Stimulated activated CD4-positive, alpha-beta T cell treated with anti-CD3 and anti-CD28 coated beads, Interleukin-1b, Interleukin-23, amount 100 ng/mL, for 1 hour (primary cell): Measurements from ENCODE around the gene SLC37A1.
"Not testable (repeated sequence)": the region's sequence is repeated elsewhere in the genome, so short reads cannot be mapped to it uniquely, and the experiment has no call there.

ENCODE experiments used
- DNase-seq, 2 donors: peaks; one replicate each; pipeline ENCODE4 v3.0.0-alpha.2; 2020; ENCODE audit warnings: low read depth in 2 of 2

Gene SLC37A1

DNA sequence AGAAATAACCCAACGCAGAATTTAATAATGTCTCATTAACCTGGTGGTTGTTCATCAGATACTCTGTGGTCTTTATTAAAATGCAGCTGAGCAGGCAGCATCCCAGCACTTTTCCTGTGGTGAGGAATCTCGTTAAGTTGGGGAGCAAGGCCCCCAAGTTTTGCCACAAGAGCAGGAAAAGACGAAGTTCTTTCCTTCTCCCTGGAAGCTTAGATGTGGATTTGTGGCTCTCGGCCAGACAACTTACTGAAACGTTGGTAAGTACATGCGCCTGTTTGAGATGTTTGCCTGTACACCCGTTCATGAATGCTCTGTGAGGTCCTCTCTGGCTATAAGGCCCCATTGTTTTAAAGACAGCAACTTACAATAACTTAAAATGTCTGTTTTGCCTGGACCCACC is 105.5 kb downstream of the SLC37A1 start:
- DNase-seq: no peak

DNA sequence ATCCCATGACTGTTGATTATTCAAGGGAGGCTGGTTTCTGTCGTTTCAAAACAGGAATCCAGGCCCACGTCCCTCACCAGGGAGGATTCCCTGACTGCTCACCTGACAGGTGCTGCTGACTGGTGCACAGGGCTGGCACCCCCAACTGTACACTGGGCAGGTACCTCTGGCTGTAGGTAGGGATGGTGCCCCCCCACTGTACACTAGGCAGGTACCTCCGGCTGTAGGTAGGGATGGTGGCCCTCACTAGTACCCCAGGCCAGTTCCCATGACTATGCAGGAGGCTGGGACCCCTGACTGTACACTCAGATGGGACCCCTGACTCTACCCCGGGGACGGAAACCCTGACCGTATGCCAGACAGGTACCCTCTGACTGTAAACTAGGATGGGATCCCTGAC is 106.2 kb downstream of the SLC37A1 start:
- no peak for DNase-seq

DNA sequence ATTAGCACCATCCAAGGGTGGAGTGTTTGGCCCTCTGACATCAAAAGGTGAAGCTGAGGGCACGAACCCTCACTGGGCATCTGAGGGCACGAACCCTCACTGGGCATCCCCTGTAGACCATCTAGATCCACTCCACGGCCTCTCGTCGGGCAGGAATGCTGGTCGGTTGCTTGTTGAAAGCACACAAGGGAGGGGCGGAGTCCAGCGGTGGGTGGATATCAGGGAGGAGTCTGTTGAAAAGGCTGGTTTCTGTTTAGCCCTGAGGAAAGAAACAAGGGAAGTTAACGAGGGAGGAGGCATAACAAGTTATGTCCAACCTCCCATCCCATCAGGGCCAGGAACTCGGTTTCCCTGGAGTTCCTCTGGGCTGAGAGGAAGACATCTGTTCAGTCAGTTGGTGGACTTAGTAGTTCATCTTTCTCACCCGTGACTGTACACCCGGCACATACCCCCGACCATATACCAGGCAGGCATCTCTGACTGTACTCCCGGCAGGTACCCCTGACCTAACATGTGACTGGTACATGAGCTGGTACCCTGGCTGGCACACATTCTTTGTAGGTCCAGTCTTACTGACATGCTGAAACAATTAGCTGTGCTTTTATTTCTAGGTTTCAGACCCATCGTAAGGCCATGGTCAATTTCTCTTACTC is 107.6 kb downstream of the SLC37A1 start:
- DNase-seq: no peak

DNA sequence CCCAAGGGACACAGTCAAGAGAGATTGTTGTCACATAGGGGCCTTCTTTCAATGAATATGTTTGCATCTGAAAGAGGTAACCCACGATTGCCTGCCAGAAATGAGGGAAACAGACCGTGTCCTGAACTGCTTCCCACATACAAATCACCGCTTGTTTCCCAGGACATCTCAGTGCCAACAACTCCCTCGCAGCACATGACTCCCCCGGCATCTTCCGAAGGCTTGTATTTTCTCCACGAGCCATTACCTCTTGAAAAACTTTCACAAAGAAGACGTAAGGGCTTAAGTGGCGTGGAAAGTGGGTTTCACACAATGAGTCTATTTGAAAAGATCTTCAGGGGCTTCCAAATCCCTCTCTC is 108.1 kb downstream of the SLC37A1 start:
- DNase-seq: no peak

DNA sequence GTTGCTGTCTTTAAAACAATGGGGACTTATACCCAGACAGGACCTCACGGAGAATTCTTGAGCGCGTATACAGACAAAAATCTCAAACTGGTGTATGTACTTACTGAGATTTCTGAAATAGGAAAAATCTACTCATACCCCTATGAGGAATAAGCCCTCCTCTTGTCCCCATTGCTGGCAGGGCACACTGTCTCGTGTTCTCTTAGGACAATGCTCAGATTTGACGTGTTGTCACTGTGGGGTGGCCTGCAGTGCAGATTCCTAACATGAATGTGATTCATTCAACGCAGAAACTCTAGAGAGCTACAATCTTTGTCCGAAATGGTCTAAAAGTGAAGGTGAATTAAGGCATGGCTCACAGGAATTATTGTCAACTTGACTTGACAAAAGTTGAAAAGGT is 108.6 kb downstream of the SLC37A1 start:
- no peak for DNase-seq

DNA sequence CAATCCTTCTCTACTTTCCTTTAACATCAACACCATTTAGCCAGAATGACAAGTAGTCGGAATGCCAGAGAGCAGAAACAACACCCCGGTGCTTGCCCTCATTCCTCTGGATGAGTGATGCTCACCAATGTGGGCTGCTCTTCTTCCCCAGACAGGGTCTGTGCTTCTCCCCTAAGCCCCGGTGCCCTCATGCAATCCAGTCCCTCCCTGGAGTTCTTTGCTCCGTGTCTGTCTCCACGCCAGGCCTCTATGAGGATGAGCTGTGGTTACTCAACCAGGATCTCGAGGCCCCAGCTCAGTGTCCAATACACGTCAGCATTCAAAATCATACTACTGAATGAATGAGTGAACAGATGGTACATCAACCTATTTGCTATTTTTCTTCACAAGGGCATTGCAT is 110.0 kb downstream of the SLC37A1 start:
- DNase-seq: no peak

DNA sequence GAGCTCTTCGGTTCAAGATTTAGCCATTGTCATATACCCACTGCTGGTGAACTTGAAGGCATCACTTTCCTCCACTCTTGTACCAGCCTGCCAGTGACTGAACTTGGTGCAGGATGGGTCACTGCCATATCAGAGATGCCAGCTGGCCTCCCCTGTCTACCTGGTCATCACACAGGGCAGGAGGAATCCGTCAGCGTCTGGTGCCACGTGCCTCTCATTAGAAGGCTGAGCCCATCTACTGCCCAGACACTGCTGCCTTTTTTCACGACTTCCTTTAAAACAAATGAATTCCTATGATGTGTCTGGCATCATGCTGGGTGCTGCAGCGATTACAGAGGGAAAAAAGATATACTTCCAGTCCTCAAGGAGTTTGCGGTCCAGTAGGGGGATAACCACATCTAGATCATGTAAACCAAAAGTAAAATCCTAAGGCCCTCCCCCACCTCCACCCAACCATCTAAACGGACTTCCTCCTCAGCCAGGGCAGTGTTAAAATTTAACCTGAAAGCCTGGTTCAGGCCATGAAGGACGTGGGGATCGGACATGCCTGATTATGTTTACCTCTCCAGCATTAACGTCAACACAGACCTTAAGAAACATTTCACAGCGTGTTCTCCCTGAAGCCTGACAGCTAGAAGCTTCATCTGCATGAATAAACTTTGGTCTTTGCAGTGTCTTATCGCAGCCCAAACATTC is 110.6 kb downstream of the SLC37A1 start:
- no peak for DNase-seq

DNA sequence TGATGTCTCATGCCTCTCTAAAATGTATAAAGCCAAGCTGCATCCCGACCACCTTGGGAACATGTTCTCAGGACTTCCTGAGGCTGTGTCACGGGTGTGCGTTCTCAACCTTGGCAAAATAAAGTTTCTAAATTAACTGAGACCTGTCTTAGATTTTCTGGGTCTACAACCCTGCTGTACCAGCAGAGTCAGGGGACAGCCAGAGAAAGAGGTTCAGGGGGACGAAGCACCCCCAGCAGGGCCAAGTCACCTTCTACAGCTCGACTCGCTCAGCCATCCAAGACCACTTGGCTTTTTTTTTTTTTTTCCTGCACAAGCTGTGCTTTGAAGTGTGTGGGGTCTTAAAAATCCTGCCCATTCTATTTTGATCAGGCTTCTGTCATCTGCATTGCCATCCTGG is 111.3 kb downstream of the SLC37A1 start:
- no peak for DNase-seq

DNA sequence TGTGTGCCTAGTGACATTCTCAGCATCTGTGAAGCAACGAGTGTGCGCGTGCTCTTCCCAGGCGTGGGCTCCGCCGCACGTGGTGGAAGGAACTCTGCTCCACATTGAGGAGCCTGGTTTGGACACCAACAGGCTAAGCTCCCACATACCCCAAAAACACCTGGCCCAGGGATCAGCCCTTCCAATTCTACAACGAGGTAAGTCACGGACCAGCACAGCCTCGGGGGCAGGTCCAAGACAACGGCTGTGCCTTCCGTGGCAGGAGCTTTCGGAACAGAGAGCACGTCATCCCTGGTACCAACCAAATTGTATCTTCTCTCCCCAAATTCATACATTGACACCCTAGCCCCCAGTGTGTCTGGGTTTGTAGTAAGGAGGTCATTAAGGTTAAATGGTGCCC is 112.5 kb downstream of the SLC37A1 start:
- no peak for DNase-seq

DNA sequence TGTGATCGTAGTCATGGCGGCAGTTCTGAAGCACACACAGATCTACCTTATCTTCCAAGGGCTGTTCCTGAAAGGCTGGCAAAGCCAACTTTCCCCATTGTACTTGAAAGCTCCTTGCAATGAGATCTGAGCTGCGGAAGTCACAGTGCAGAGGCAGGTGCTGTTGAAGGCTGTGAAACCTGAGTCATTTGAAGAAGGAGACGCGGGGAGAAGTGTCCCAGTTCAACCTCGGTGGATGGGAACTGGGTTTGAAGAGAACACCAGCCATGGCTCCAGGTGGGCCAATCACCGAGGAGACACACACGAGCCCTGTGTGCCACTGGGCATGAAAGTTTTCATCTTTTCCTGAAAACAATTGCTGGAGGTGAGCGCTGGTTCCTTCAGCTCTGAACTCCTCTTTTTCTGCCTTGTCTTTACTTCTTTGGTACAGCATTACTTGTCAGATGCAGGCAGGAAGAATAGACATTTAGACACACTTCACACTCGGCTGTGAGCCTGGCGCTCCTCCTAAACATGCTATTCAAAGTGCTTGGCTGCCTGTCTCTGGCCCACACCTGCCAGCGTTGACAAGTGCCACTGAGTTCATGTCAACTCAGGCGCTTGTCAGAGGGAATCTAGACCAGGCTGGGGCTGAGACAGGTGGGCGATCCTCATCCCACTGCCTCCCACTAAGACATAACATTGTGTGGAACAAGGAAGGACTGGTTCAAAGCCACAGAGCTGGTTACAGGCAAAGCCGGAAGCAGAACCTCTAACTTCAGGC is 114.1 kb downstream of the SLC37A1 start:
- DNase-seq: no peak

DNA sequence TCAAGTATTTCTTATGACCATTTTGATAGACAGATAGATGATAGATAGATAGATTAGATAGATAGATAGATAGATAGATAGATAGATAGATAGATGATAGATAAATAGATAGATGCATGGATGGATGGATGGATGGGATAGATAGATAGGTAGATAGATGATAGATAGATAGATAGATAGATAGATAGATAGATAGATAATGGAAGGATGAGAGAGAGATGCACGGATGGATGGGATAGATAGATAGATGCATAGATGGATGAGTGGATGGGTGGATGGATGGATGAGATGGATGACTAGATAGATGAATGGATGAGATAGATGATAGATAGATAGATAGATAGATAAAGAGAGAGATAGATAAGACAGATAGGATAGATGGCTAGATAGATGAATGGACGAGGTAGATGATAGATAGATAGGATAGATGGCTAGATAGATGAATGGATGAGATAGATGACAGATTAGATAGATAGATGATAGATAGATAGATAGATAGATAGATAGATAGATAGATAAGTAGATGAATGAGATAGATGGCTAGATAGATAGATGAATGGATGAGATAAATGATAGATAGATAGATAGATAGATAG is 114.9 kb downstream of the SLC37A1 start:
- not testable (repeated sequence) for DNase-seq

DNA sequence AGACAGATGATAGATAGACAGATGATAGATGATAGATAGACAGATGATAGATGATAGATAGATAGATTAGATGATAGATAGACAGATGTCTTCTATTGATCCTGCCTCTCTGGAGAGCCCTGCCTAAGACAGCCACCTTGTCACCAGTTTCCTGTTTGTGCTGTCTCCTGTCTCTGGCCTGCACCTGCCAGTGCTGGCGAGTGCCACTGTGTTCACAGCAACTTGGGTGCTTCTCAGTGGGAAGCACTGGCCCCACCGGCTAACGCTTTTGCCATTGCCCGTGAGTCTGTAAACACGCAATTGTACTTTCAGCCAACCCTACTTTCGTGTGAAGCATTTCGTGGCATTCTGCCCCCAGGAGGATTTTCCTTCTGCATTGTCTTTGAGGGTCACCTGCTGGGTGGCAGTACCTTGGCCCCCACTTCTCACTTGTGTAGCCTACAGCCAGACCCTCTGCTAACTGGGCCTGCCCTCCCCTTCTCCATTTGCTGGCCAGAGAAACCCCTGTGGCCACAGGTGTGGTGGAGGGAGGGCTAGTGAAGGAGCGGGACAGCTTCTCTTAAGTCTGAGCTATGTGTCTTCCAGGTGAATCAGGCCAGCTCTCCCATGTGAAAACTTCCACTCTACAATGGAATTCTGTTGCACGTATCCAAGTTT is 116.4 kb downstream of the SLC37A1 start:
- no peak for DNase-seq

DNA sequence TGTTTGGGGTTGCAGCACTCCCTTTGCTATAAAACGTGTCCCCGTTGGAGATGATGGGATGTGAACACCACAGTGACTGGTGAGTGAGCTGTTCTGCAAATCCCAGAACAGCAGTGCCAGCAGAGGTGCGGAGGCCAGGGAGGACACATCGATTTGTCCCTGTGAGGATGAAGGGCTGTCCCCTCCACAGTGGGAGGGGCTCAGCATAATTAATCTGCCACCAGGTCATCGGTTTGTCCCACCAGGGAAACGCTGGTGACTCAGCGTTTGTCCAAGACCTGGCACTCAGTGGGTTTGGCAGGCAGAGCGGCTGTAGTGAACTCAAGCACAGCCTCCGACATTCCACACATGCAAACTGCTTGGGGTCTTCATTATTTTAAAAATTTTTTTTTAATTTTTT is 117.0 kb downstream of the SLC37A1 start:
- no peak for DNase-seq
